Stimulated activated CD4-positive, alpha-beta T cell treated with anti-CD3 and anti-CD28 coated beads, Interleukin-2, amount 100 ng/mL, for 24 hours (primary cell): ENCODE measurements around the gene ST3GAL5.
"Not testable (repeated sequence)": the region's sequence is repeated elsewhere in the genome, so short reads cannot be mapped to it uniquely, and the experiment has no call there.

ENCODE experiments used
- DNase-seq, 2 donors: peaks; one replicate each; pipeline ENCODE4 v3.0.0-alpha.2; 2020

Gene ST3GAL5

DNA sequence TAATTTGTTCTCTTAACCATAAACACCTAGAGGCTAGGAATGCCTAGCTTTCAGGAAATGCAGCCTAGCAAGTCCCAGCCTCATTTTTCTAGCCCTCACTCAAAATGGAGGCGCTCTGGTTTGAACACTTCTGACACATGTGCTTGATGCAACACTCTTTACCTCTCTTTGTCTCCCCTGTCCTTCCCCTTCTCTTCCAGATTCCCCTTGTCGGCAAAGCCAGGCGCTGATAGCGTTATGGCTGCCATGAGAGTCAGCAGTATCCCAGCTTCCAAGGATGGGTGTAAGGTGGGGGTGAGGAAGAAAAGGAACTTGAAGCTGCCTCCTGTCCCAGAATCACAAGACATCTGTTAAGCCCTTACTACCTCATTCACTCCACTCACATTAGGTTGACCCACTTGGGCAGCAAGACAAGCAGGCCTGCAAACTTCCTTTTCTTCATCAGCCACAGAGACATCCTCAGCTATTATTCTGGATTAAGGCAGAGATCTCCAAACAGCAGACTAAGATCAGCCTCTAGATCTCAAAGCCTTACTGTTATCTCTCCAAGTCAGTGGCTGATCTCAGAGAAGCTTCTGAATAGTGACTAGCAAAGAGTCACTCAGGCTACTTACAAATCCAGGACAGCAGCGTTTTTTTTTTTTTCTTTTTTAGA is 1.9 kb upstream of the ST3GAL5 start:
- DNase-seq = no peak

DNA sequence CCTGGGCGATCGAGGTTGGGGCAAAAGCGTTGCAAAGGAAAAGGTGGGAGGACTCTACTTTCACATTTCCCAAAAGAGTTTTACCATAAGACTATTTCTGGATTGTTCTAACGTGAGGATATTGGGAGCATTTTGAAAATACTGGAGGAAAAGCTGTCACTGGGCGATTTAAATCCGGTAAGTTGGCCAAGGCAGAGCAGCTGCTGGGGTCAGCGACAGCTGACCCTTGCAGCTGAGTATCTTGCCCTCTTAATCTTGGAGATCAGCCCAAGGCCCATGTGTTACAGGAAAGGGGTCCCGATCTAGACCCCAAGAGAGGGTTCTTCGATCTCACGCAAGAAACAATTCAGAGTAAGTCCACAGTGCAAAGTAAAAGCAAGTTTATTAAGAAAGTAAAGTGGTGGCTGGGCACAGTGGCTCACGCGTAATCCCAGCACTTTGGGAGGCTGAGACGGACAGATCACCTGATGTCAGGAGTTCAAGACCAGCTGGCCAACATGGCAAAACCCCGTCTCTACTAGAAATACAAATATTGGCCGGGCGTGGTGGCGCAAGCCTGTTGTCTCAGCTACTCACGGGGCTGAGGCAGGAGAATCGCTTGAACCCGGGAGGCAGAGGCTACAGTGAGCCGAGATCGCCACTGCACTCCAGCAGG is 964 bp upstream of the ST3GAL5 start:
- no peak for DNase-seq

DNA sequence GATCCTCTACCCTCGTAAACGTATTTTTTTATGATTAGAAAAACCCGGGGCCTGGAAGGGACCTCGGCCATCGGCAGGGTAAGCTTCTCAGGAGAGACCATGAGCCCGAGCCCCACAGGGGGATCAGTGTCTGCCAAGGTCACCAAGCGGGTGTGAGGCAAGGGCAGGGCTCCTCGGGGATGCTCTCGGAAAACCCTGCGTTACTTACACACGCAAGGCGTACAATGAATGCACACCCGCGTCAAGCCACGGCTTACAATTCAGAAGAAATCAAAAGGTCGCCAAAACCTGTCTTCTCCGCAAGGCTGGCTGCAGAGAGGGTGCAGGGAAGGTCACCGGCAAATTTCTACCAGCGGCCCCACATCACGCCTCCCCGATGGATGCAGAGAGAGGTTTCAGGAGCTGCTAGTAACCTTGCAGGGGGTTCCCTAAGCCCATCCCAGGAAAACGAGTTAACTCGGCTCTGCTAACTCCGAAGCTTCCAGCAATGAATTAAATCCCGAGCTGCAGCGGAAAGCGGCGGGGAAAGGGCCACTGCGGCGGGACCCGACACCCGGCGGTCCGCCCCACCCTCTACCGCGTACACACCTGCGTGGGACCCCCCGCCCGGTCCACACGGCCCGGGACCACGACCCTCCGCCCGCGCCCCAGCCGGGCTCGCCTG is 638 bp downstream of the ST3GAL5 start:
- DNase-seq = peak; percentile 40 to 46

DNA sequence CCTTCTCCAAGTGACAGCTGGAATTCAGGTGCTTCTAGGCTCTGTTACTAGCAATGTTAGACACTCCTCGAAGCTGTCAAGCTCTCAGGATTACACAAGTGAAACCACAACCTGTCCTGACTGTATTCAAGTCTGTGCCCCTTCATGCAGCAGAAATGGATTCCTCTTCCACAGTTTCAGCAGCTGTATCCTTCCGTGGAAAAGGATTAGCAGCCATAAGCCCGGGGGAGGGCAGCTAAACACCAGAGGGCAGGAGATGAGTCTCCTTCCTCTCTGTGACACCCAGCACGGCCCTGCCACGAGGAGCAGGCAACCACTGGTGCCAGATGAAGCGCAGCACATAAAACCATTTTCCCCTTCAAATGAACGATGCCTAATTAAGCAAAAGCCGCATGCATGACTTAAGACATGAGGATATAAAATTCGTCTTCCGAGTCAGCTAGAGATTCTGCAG is 1.2 kb downstream of the ST3GAL5 start:
- DNase-seq = peak; percentile 52 to 61

DNA sequence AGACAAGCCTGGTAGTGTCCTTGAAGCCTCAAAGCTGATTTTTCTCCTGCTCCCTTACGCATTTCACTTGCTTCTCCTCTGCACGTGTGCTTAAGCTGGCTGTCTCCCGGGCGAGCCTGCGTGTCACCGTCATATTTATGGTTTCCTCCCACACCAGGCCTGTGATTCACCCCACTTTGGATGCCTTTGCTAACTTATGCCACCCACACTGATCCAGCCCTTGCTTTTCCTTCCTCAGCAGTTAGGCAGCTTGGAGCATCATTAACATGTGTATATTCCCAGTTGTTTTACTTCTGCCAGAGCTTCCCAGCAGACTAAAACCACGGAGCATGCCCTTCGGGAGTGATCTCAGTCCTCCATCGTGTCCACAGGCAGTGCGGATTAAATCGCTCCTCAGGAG is 2.2 kb downstream of the ST3GAL5 start:
- peak; percentile 66 to 74 for DNase-seq

DNA sequence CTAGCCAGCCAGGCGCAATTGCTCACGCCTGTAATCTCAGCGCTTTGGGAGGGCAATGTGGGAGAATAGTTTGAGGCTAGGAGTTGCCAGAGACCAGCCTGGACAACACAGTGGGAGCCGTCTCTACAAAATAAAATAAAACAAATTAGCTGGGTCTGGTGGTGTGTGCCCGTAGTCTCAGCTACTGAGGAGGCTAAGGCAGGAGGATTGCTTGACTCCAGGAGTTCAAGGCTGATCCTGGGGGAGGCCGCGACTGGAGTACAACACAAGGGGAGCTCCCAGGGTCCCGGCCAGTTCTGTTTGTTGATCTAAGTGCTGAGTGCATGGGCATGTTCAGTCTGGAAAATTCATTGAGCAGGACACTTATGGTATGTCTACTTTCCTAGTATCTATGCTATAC is 2.6 kb downstream of the ST3GAL5 start:
- DNase-seq = no peak

DNA sequence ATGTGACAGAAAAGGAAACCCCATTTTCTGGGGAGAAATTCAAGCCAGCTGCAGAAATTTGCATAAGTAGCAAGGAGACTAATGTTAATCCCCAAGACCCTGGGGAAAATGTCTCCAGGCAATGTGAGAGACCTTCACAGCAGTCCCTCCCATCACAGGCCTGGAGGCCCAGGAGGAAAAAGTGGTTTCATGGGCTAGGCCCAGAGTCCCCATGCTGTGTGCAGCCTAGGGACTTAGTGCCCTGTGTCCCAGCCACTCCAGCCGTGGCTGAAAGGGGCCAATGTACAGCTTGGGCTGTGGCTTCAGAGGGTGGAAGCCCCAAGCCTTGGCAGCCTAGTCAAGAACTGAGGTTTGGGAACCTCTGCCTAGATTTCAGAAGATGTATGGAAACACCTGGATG is 7.0 kb downstream of the ST3GAL5 start:
- DNase-seq = not testable (repeated sequence)

DNA sequence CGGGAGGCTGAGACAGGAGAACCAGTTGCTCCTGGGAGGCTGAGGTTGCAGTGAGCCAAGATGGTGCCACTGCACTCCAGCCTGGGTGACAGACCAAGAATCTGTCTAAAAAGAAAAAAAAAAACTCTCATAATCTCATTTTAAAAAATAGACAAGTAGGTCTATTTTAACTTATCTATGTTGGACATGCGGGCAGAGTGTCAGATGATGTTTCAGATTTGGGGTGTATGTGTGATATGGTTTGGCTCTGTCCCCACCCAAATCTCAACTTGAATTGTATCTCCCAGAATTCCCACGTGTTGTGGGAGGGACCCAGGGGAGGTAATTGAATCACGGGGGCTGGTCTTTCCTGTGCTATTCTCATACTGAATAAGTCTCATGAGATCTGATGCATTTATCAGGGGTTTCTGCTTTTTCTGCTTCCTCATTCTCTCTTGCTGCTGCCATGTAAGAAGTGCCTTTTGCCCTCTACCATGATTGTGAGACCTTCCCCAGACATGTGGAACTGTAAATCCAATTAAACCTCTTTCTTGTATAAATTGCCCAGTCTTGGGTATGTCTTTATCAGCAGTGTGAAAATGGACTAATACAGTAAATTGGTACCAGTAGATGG is 8.0 kb downstream of the ST3GAL5 start:
- DNase-seq = not testable (repeated sequence)

DNA sequence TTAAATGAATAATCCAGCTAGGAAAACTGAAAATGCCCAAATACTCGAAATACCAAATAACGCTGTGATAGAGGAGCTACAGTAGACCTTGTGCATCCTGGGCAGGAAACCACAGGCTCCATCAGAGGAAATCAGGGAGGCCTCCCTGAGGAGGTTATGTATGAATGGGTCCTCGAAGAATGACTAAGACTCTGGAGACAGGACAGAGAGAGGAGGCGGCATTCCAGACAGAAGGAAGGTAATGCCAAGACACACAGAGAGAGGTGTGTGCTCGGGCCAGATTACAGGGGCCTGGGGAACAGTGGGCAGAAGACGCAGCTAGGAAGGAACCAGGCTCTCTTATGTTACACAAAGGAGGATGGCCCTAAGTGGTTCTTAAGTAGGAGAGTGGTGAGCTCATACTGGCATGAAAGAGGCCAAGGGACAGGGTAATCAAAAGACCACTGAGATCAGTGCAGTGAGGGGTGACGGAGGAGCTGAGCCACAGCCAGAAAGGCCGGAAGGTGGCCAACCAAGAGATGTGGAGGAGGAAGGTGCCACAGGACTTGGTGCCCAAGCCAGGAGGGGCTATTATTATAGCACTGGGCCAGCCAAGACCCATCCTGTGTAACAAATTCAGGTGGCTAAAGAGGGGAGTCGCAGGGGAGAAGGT is 9.9 kb downstream of the ST3GAL5 start:
- DNase-seq = no peak

DNA sequence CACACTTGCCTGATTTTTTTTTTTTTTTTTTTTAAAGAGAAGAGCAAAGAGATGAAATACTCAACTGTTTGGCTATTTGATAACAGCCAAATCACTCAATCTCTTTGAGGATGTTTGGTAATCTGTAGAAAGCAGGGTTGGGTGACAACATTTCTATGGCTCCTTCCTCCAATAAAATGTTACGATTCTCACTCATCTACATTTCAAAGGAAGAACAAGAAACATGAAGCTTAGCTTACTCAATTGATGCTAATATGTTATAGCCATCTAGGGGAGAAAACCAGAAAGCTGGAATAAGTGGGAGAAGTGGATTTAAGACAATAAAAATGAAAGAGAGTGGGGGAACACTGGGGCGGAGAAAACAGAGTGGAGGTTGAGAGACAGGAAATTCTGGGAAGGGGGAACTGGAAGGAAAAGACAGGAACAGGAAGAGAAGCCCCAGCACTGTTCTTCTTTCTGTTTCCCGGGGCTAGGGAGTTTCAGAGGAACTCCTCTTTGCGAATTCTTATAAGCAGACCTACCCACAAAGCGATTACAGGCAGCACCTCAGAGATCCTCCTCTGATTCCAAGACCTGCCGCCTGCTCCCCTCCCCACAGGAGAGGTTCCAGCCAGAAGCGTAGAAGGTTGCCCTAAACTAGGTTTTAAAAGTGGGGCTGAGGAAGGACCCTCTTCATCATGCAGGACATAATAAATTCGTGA is 13.3 kb downstream of the ST3GAL5 start:
- DNase-seq = no peak

DNA sequence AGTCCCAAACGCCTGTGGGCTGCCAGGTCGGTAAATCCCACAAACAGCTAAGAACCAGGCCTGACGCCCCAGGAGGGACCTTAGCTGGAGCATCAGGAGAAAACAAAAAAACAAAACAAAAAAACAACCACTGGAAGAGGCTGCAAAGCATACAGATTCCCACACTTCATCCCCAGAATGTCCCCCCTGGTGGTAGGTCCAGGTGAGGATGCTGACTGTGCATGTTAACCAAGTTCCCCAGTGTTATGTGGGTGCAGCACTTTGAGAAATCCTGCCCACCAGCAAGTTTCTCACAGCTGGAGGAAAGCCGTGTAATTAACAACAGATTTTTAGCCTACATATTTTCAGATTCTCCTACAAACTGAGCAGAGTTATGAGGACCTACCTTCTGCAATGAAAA is 15.1 kb downstream of the ST3GAL5 start:
- no peak for DNase-seq

DNA sequence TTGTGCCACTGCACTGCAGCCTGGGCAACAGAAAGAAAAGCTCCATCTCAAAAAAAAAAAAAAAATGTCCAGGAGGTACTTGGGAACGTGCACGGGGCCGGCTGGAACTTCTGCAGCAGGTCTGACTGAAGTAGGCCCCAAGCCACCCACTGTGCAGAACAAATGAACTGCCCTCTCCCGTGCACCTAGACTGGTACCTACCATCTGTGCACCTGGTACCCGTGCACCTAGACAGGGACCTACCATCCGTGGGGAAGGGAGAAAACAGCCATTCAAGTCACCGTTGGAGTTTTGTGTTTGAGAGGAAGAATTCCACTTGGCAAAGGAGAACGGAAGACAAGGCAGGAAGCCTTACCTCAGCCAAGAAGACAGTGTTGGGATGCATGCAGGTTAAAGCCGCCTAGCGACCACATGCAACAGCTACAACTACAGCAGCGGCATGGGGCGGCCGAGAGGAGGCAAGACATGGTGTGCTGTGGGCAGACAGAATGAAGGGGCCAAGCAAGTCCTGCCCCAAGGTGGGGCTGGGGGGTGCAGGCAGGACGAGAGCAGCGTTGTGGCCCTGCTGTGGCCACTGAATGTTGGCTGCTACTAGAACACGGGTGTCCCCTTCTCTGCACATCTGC is 16.1 kb downstream of the ST3GAL5 start:
- DNase-seq = no peak

DNA sequence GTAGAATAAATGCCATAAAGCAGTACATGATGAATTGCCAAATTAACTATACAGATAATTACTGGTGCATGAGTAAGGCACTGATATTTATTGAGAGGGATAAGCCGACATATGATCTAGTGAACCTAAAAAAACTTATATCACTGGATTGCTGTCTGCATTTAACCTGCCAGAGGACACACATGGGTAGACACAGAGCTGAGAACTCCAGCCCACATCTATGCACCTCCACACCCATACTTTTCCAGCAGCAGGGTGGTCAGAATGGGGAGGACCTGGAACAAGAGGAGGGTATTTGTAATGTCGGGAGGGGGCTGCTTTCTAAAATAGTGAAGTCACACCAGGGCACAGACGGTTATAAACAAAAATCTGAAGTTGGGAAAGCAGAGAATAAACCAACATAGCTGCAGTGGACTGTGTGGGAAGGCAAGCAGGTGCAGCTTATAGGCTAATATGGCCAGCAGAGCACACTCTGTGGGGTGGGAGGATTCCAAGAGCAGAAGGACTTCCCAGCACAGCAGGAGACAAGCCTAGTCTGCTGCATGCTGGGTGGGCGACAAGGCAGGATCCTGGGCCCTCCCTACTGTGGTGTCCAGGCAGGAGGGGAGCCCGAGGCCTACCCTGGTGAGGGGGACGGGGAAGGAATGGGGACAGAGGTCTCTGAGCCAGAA is 17.2 kb downstream of the ST3GAL5 start:
- no peak for DNase-seq

DNA sequence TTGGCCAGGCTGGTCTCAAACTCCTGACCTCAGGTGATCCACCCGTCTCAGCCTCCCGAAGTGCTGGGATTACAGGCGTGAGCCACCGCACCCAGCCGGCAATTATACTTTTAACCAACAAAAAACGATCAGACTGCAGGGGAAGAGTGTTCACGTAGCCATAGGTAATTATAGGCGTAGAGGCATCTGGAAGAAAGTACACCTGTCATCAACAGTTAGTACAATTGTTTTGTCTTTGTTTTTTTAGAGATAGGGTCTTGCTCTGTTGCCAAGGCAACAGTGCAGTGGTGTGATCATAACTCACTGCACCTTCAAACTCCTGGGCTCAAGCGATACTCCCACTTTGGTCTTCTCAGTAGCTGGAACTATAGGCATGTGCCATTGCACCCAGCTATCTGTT is 20.0 kb downstream of the ST3GAL5 start:
- DNase-seq = no peak

DNA sequence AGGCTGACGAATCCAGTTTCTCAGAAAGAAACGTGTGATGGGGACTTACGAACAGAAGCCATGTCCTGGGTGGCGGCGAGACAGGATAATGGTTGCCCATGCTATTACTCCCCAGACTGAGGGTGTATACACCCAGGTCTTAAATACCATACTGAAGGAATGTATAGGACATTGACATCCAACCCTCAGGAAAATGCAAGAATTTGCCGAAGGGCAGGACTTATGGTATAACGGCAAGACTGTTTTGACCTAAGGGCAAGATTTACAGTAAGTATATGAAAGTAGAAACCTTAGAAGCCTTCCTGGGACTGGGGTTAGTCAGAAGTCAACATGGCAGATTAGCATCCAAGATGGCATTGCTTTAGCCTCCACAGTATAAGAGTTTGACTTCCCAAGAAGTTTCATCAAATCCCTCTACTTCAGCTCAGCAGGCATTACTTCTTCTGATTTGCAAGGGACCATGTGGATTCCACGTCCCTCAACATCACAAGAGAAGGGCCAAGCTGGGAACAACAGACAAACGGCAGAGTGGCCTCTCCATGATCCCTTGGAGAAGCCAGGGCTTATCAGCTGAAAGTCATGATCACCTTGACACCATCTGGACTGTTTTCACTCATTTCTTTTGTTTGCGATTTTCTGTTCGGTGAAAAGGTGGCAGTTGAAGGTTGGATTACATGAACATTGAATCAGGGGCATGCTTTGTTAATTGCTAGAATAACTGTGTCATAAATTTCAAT is 21.1 kb downstream of the ST3GAL5 start:
- no peak for DNase-seq

DNA sequence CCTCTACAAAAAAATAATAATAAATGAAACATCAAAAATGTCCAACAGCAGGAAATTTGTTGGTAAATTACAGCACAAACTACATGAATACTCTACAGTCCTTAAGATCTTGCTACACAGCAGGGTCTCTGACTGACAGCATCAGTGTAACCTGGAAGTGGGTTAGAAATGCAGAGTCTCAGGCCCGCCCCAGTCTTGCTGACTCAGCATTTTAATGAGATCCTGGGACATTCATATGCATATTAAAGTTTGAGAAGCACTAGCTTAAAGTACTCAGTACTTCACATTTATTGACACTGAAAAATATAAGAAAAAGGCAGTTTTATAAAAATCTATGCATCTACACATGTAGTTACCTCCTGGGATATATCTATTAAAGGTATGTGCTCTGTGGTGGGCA is 21.7 kb downstream of the ST3GAL5 start:
- DNase-seq = no peak

DNA sequence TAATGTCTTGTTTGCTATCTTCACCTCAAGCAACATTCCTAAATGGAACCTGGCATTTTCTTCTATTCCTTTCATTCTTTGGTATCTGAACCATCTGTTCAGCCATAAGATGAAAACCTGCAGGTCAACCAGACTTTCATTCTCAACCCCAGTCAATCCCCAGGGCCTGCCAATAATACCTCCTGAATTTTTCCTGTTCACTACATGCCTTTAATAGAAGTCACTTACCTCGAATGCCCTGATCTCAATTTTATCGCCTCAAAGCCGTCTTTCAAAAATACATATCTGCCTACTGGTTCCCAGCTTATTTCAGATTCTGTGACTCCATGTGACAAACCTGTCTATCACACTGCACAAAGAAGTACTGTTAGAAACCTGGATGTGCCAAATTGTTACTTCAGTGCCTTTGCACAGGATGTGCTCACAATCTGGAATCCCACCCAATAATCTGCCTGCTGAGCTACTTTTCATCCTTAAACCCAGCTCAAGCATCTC is 22.6 kb downstream of the ST3GAL5 start:
- no peak for DNase-seq

DNA sequence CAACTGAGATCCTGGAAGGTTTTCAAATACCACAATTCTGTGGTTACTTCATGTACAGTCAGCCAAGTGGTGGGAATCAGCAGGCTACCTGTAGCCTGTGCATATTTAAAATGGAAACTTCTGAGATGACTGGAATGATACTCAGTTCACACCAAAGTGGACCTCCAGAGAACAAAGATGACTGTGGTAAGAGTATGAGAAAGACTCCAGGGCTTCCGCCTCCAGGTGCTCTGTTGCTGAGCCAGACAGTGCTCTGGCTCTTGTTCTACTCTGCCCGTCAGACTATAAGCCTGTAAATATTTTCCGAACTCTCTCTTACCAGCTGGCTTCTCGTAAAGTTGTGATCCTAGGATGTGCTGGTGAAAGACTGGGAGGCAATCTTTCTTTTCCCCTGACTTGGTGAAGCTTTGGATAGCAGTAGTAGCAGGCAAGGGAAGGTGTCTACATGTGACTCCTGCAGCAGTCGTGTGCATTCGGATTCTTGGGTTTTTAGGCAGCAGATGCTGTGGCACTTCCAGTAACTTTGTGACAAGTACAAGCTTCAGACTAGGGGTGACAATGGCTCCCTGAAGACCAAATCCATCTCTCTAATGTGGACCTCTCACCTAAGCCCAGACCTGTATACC is 23.1 kb downstream of the ST3GAL5 start:
- peak; percentile 35 to 48 for DNase-seq

DNA sequence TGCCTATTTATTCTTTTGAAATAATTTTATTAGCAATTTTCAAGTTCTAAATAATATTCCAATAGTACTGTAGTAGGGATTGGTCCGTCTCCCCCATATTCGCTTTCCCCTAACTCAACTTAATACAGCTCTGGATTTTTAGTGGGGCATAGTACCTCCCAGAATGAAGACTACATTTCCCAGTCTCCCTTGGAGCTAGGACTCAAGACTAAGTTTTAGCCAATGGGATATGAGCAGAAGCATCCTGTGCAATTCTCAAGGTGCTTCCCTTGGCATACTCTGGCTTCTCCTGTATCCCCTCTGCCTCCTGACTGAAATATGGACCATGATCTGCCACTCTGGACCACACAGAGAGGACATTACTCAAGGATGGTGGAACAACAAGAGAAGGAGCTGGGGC is 24.1 kb downstream of the ST3GAL5 start:
- DNase-seq = no peak

DNA sequence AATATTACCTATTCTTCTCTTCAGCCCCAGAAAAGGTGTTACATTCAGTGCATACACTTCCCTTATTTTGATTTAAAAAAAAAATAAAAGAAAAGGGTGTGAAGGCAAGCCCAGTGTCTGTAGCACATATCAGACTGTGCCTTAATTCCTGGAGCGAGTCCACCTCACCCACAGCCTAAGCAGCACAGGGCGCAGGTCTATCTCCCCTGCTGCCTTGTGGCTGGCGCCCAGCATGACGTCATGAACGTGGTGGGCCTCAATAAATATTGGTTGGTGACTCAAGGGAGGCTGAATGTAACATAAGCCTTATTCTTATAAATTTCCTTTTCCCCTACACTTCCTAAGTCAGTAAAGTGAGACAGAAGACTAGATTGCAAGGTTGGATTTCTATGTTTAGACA is 26.4 kb downstream of the ST3GAL5 start:
- DNase-seq = no peak
